Subcutaneous preadipocyte (primary cell): ENCODE data around the gene TULP4. TPM values are rescaled to one million over a fixed set of nuclear protein-coding genes. Genes with fewer than 3 reads are reported as not detected.

ENCODE experiments used
- small RNA-seq: library from RNA; depleted of rRNA; stranded (forward); fragments of <200 nt; gene quantifications from one replicate; pipeline ENCODE3, GENCODE V24; 2012
- total RNA-seq: library from RNA; depleted of rRNA; stranded (reverse); fragments of >200 nt; gene quantifications from 2 replicates; pipeline ENCODE4 v1.2.3, GENCODE V29; 2012

Gene TULP4, protein sequence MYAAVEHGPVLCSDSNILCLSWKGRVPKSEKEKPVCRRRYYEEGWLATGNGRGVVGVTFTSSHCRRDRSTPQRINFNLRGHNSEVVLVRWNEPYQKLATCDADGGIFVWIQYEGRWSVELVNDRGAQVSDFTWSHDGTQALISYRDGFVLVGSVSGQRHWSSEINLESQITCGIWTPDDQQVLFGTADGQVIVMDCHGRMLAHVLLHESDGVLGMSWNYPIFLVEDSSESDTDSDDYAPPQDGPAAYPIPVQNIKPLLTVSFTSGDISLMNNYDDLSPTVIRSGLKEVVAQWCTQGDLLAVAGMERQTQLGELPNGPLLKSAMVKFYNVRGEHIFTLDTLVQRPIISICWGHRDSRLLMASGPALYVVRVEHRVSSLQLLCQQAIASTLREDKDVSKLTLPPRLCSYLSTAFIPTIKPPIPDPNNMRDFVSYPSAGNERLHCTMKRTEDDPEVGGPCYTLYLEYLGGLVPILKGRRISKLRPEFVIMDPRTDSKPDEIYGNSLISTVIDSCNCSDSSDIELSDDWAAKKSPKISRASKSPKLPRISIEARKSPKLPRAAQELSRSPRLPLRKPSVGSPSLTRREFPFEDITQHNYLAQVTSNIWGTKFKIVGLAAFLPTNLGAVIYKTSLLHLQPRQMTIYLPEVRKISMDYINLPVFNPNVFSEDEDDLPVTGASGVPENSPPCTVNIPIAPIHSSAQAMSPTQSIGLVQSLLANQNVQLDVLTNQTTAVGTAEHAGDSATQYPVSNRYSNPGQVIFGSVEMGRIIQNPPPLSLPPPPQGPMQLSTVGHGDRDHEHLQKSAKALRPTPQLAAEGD (N-terminal part only)
- 84.1 and 97.4 TPM in 2 replicates for total RNA-seq

DNA sequence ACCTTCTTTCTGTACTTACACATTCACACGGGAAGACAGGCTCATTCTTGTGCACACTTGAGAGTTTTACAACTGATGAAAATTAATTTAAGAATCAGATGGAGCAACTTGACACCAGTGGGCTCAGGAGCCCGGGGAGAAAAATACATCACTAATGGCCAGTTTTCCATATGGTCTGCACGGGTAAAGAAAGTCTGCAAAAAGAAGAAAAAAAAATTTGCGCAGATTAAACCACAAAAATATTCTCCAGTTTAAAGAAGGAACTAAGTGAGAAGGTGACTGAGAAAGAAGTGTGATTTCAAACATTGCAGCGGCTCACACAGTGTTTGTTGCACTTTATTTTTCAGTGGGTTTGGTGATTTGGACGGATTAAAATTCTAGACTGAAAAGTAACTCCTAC lies at the start of gene TULP4:
TSS of gene TULP4 (plus strand) at position 301 of the 400 bp plus-strand sequence. CDS start 1,552 bp downstream, outside the sequence.

DNA sequence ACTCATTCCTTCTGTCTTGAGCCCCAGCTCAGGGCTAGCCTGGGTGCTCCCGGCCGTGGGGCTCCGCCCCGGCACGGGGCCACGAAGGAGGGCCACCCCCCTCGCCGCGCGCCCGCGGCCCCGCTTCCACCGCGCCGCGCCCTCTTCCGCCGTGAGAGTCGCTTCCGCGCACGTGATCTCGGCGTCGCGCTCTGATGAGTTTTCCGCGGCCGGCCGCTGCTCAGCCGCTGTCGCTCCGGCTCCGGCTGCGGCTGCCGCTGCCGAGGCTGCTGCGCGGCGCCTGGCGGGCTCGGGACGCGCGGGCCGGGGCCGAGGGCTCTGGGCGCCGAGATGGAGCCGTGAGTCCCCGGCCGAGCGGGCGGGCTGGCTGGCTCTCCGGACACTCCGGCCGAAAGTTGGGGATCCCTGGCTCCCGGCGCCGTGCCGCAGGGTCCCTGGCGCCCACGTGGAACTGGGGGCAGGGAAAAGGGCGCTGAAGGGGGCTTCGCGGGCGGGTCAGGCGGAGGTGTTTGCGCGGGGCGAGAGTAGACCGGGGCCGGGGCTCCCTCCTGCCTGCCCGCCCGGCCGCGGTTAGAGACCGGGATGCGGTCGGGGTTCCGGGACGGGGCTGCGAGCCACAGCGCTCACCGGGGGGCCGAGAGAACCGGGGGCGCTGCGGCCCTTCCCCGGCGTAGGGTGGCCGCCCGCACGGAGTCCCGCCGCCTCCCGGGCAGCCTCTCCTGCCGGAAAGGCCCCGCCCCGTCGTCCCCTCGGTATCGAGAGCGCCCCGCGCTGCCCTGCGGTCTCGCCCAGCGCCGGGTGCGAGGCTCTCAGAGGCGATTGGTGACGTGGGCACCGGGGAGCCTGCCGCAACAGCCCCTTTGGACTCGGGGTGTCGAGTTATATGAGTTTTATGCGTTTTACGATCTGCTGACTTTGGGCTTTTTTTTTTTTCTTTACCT lies 247.9 kb downstream of the TULP4 start, which contains the start of gene TMEM181:
TSS of gene TMEM181 (plus strand) at position 197 of the 941 bp plus-strand sequence. CDS start at position 331, 134 bp downstream.

Small RNA genes lying within 50 kb of the gene (small RNA-seq; reads per million reads assigned to genes)
- gene RN7SL173P, result 0.08 reads per million

Other genes starting within 250 kb of the TULP4 start
- 4.3 and 4.4 TPM in 2 replicates for gene SERAC1, start 144.2 kb upstream of the TULP4 start, total RNA-seq
- 3.1 and 4.8 TPM in 2 replicates for gene GTF2H5, start 144.1 kb upstream of the TULP4 start, total RNA-seq
- gene TMEM181, start 247.6 kb downstream of the TULP4 start, total RNA-seq, result 29.0 and 37.9 TPM in 2 replicates